K562 (cell line): Measurements from ENCODE around the gene MAZ. TPM values are rescaled to one million over a fixed set of nuclear protein-coding genes. Genes with fewer than 3 reads are reported as not detected.

Experiments used
- C11orf30 ChIP-seq: fragments of 450-650 bp; IDR thresholded peaks from 2 replicates; pipeline ENCODE4 v1.6.1; 2016; ENCODE audit warnings: low read depth, mild to moderate bottlenecking
- FOXP4 ChIP-seq: sonication (generic); formaldehyde crosslinking; IDR thresholded peaks from 2 replicates; pipeline ENCODE4 v1.8.0; 2022; ENCODE audit warnings: mild to moderate bottlenecking, missing genetic modification reagents, borderline replicate concordance
- GABPA ChIP-seq: fragments of 200-800 bp; sonication (Bioruptor generic); conservative IDR thresholded peaks from 2 replicates; pipeline ENCODE4 v1.6.1; 2016; ENCODE audit warnings: low read depth, missing genetic modification characterization, missing compliant biosample characterization
- KLF10 ChIP-seq: fragments of 250-450 bp; sonication (Bioruptor Pico); IDR thresholded peaks from 2 replicates; pipeline ENCODE4 v1.6.1; 2021; ENCODE audit warnings: matching md5 sums
- MAFK ChIP-seq: IDR thresholded peaks from 2 replicates; pipeline ENCODE4 v1.6.1; 2011; ENCODE audit warnings: low read length, improper control_type of control experiment
- MYNN ChIP-seq, 2 experiments: sonication (generic); formaldehyde crosslinking in 1 of 2; IDR thresholded peaks; 2 replicates each; pipeline versions ENCODE4 v1.5.0 to v1.6.1; 2016 to 2020; ENCODE audit warnings: antibody characterized with exemption in 1 of 2, missing genetic modification reagents in 1 of 2
- PTBP1 ChIP-seq: fragments of 200-400 bp; formaldehyde crosslinking; IDR thresholded peaks from 2 replicates; pipeline ENCODE4 v1.6.1; 2017; ENCODE audit warnings: low read depth, low read length
- RNF2 ChIP-seq: sonication (generic); IDR thresholded peaks from 2 replicates; pipeline ENCODE4 v1.6.1; 2016
- TAF1 ChIP-seq: IDR thresholded peaks from 2 replicates; pipeline ENCODE4 v1.6.1; 2011; ENCODE audit warnings: mild to moderate bottlenecking, low read length, moderate library complexity; ENCODE audit not compliant: insufficient read depth, control insufficient read depth, severe bottlenecking; ENCODE audit errors: extremely low read depth
- TFE3 ChIP-seq: fragments of 450-650 bp; formaldehyde crosslinking; IDR thresholded peaks from 2 replicates; pipeline ENCODE4 v1.4.0; 2020; ENCODE audit warnings: mild to moderate bottlenecking, mixed read lengths
- ZBTB40 ChIP-seq, 2 experiments: fragments of 450-650 bp in 1 of 2; sonication (generic) in 1 of 2; formaldehyde crosslinking in 1 of 2; IDR thresholded peaks; 2 replicates each; pipeline versions ENCODE4 v1.7.1 to v1.9.0; 2016 to 2022; ENCODE audit warnings: inconsistent platforms in 1 of 2, mild to moderate bottlenecking in 1 of 2, missing genetic modification reagents in 1 of 2
- ZNF668 ChIP-seq: fragments of 250-450 bp; sonication (Bioruptor Pico); IDR thresholded peaks from 2 replicates; pipeline ENCODE4 v1.8.0; 2022; ENCODE audit warnings: mild to moderate bottlenecking, inconsistent platforms
- ZNF699 ChIP-seq: fragments of 250-450 bp; sonication (Bioruptor Pico); IDR thresholded peaks from 2 replicates; pipeline ENCODE4 v1.8.0; 2021; ENCODE audit warnings: mild to moderate bottlenecking, moderate library complexity; ENCODE audit not compliant: insufficient replicate concordance
- polyA plus RNA-seq, 8 experiments: library from polyadenylated mRNA; depleted of rRNA in 4 of 8; stranded (reverse) in 5 of 8; unstranded in 3 of 8; fragments of >200 nt; fragmentation: Nextera tagmentation in 2 of 8; fragmentation: Illumina TruSeq in 1 of 8; extraction: Ambion mirVana in 2 of 8; extraction: Trizol in 1 of 8; gene quantifications; 2 replicates each; pipeline versions ENCODE4 v1.2.1 to v1.2.3, GENCODE V29; 2011 to 2014; ENCODE audit warnings: inconsistent platforms in 1 of 8, missing spikeins in 1 of 8
- total RNA-seq, 7 experiments: library from RNA; depleted of rRNA in 6 of 7; stranded (reverse); fragments of >200 nt in 6 of 7; fragmentation: Illumina TruSeq in 2 of 7; extraction: Trizol in 2 of 7; gene quantifications; 2 replicates each; pipeline versions ENCODE4 v1.2.1 to v1.2.3, GENCODE V29; 2011 to 2021; ENCODE audit warnings: low replicate concordance in 1 of 7

The MAZ gene
- total and polyA plus RNA-seq, 9 of the 15 experiments (the other 6 are each of a cell fraction or from before 2014, with no cell fraction given): 45.4 to 532 (median 250) TPM

GRCh38 chr16:29805232-29806098 is 864 bp upstream of the MAZ start (continued):
- 0 out of 2 replicates have a peak, but pooled peaks have one; percentile 18 for TF ChIP-seq ZBTB40 (IDR thresholded peaks at IDR 0.05)
- TF ChIP-seq ZBTB40 (CRISPR knock-in tag; IDR thresholded peaks at IDR 0.05): no peak
- TF ChIP-seq MYNN (IDR thresholded peaks at IDR 0.05): peak; percentile 92
- no peak for TF ChIP-seq MYNN (CRISPR knock-in tag; IDR thresholded peaks at IDR 0.05)
- peak; percentile 92 for TF ChIP-seq TAF1
- TF ChIP-seq MAFK: no peak
- TF ChIP-seq ZNF699 (CRISPR knock-in tag): no peak
- TF ChIP-seq C11orf30: peak; percentile 78
- peak; percentile 17; the same call in 1 of the 2 replicates for TF ChIP-seq TFE3 (CRISPR knock-in tag)
- no peak for TF ChIP-seq FOXP4
- TF ChIP-seq ZNF668 (CRISPR knock-in tag): 0 out of 2 replicates have a peak, but pooled peaks have one; percentile 47
- 0 out of 2 replicates have a peak, but pooled peaks have one; percentile 53 for TF ChIP-seq PTBP1
- TF ChIP-seq GABPA: peak; percentile 77
- TF ChIP-seq KLF10 (CRISPR knock-in tag): no peak
- peak; percentile 88 for TF ChIP-seq RNF2
